MG63 (cell line): ENCODE measurements around the gene LRRC2. TPM values are rescaled to one million over a fixed set of nuclear protein-coding genes. Genes with fewer than 3 reads are reported as not detected.

Experiments used
- DNase-seq: peaks from one replicate; pipeline ENCODE4 v3.0.0-alpha.2; 2020
- H3K27me3 ChIP-seq: fragments of 250-450 bp; sonication (Bioruptor Pico); 2 replicates; pipeline ENCODE4 v1.5.1; 2020; ENCODE audit warnings: mild to moderate bottlenecking, moderate library complexity
- H3K36me3 ChIP-seq: fragments of 250-450 bp; sonication (Bioruptor Pico); 2 replicates; pipeline ENCODE4 v1.5.1; 2020; ENCODE audit warnings: mild to moderate bottlenecking, moderate library complexity
- H3K4me3 ChIP-seq: fragments of 250-450 bp; sonication (Bioruptor Pico); 2 replicates; pipeline ENCODE4 v1.5.1; 2020; ENCODE audit warnings: mild to moderate bottlenecking, moderate library complexity
- H3K9me3 ChIP-seq: fragments of 250-450 bp; sonication (Bioruptor Pico); 2 replicates; pipeline ENCODE4 v1.5.1; 2020; ENCODE audit warnings: mild to moderate bottlenecking, moderate library complexity
- total RNA-seq: library from RNA; depleted of rRNA; stranded (reverse); fragments of >200 nt; shearing (Covaris generic); gene quantifications from 2 replicates; pipeline ENCODE4 v1.2.3, GENCODE V29; 2014; ENCODE audit warnings: low replicate concordance

LRRC2 gene
- total RNA-seq, 1 experiment from 2014 or later: 0.36 TPM

GRCh38 chr3:46481636-46482035 is 84.5 kb downstream of the LRRC2 start:
- no peak for DNase-seq
- Histone ChIP-seq H3K27me3 (no peaks in the 10 kb centered on the region), H3K4me3 (no peak overlapping the region), H3K9me3 (no peaks in the 10 kb centered on the region), H3K36me3 (no peaks in the 10 kb centered on the region)

GRCh38 chr3:46480491-46481195 is 85.5 kb downstream of the LRRC2 start:
- Histone ChIP-seq H3K9me3 (no peaks in the 10 kb centered on the region), H3K4me3 (no peak overlapping the region), H3K27me3 (no peaks in the 10 kb centered on the region), H3K36me3 (no peaks in the 10 kb centered on the region)
- no peak for DNase-seq

GRCh38 chr3:46479696-46480095 is 86.4 kb downstream of the LRRC2 start:
- no peak overlapping the region for H3K4me3 ChIP-seq
- no peaks in the 10 kb centered on the region for H3K27me3 ChIP-seq
- peaks cover 2% of the 10 kb centered on the region for H3K9me3 ChIP-seq
- no peak for DNase-seq
- no peaks in the 10 kb centered on the region for H3K36me3 ChIP-seq

- no peaks in the 10 kb centered on the region for H3K36me3 ChIP-seq
- H3K9me3 ChIP-seq: peaks cover 2% of the 10 kb centered on the region
- DNase-seq: no peak
- no peaks in the 10 kb centered on the region for H3K27me3 ChIP-seq
- no peak overlapping the region for H3K4me3 ChIP-seq
These were observed 87.1 kb downstream of the LRRC2 start for GRCh38 chr3:46479021-46479420.

- Histone ChIP-seq H3K36me3 (no peaks in the 10 kb centered on the region), H3K4me3 (no peak overlapping the region), H3K27me3 (no peaks in the 10 kb centered on the region), H3K9me3 (peaks cover 2% of the 10 kb centered on the region)
- DNase-seq: no peak
These were observed 87.8 kb downstream of the LRRC2 start for GRCh38 chr3:46478341-46478740.

- H3K36me3 ChIP-seq: no peaks in the 10 kb centered on the region
- H3K27me3 ChIP-seq: no peaks in the 10 kb centered on the region
- H3K4me3 ChIP-seq: no peak overlapping the region
- DNase-seq: no peak
- H3K9me3 ChIP-seq: peaks cover 2% of the 10 kb centered on the region
These were observed 88.3 kb downstream of the LRRC2 start for GRCh38 chr3:46477756-46478155.

GRCh38 chr3:46477145-46477544 is 89.0 kb downstream of the LRRC2 start:
- DNase-seq: no peak
- H3K9me3 ChIP-seq: peaks cover 2% of the 10 kb centered on the region
- no peaks in the 10 kb centered on the region for H3K27me3 ChIP-seq
- no peaks in the 10 kb centered on the region for H3K36me3 ChIP-seq
- no peak overlapping the region for H3K4me3 ChIP-seq

GRCh38 chr3:46472736-46473135 is 93.4 kb downstream of the LRRC2 start:
- no peak for DNase-seq
- Histone ChIP-seq H3K4me3 (no peak overlapping the region), H3K36me3 (no peaks in the 10 kb centered on the region), H3K9me3 (peaks cover 2% of the 10 kb centered on the region), H3K27me3 (no peaks in the 10 kb centered on the region)

GRCh38 chr3:46471371-46471914 is 94.7 kb downstream of the LRRC2 start:
- DNase-seq: no peak
- no peaks in the 10 kb centered on the region for H3K27me3 ChIP-seq
- H3K4me3 ChIP-seq: no peak overlapping the region
- H3K36me3 ChIP-seq: no peaks in the 10 kb centered on the region
- H3K9me3 ChIP-seq: peaks cover 2% of the 10 kb centered on the region

GRCh38 chr3:46470831-46471230 is 95.3 kb downstream of the LRRC2 start:
- Histone ChIP-seq H3K9me3 (peaks cover 2% of the 10 kb centered on the region), H3K36me3 (no peaks in the 10 kb centered on the region), H3K27me3 (no peaks in the 10 kb centered on the region), H3K4me3 (no peak overlapping the region)
- no peak for DNase-seq

GRCh38 chr3:46469680-46470357 is 96.3 kb downstream of the LRRC2 start:
- DNase-seq: no peak
- Histone ChIP-seq H3K4me3 (no peak overlapping the region), H3K27me3 (no peaks in the 10 kb centered on the region), H3K36me3 (no peaks in the 10 kb centered on the region), H3K9me3 (no peaks in the 10 kb centered on the region; the same call in 1 of the 2 replicates)

- no peak for DNase-seq
- Histone ChIP-seq H3K27me3 (no peaks in the 10 kb centered on the region), H3K36me3 (no peaks in the 10 kb centered on the region), H3K4me3 (no peak overlapping the region), H3K9me3 (no peaks in the 10 kb centered on the region)
These were observed 97.1 kb downstream of the LRRC2 start for GRCh38 chr3:46468753-46469600.

- Histone ChIP-seq H3K9me3 (no peaks in the 10 kb centered on the region), H3K4me3 (no peak overlapping the region), H3K27me3 (no peaks in the 10 kb centered on the region), H3K36me3 (no peaks in the 10 kb centered on the region)
- DNase-seq: no peak
These were observed 98.5 kb downstream of the LRRC2 start for GRCh38 chr3:46467562-46467961.

- DNase-seq: peak; percentile 29
- Histone ChIP-seq H3K4me3 (no peak overlapping the region), H3K27me3 (no peaks in the 10 kb centered on the region), H3K36me3 (no peaks in the 10 kb centered on the region), H3K9me3 (no peaks in the 10 kb centered on the region)
These were observed 99.2 kb downstream of the LRRC2 start for GRCh38 chr3:46466871-46467403.

- H3K36me3 ChIP-seq: no peaks in the 10 kb centered on the region
- no peaks in the 10 kb centered on the region for H3K9me3 ChIP-seq
- H3K4me3 ChIP-seq: no peak overlapping the region
- DNase-seq: peak; percentile 74
- H3K27me3 ChIP-seq: no peaks in the 10 kb centered on the region
These were observed 99.8 kb downstream of the LRRC2 start for GRCh38 chr3:46466273-46466672.
